Measurements from ENCODE around the gene RPS6KA4. TPM values are rescaled to one million over a fixed set of nuclear protein-coding genes. Genes with fewer than 3 reads are reported as not detected.

RPS6KA4 gene
- total and polyA plus RNA-seq, 2 of the 13 experiments (the other 11 are each of a cell fraction or from before 2014, with no cell fraction given), result 8.9 to 14.2 TPM

- TF ChIP-seq THAP9 (CRISPR knock-in tag; IDR thresholded peaks at IDR 0.05; ENCODE audit: borderline replicate concordance) (peak; percentile 76; the same call in 1 of the 2 replicates), JARID2 (CRISPR knock-in tag; IDR thresholded peaks at IDR 0.05; ENCODE audit: insufficient replicate concordance) (no peak), MAZ (IDR thresholded peaks at IDR 0.05; ENCODE audit: borderline replicate concordance, low read depth, low read length) (no peak; the same call in 1 of the 2 replicates), MAZ (CRISPR knock-in tag; IDR thresholded peaks at IDR 0.05; ENCODE audit: low read depth) (peak; percentile 72), CSRNP2 (CRISPR knock-in tag; conservative IDR thresholded peaks at IDR 0.05; ENCODE audit: low read depth) (no peak), ZNF343 (CRISPR knock-in tag; IDR thresholded peaks at IDR 0.05) (no peak), MXD3 (CRISPR knock-in tag; IDR thresholded peaks at IDR 0.05) (no peak; the same call in 1 of the 2 replicates), ZFP36L2 (CRISPR knock-in tag; IDR thresholded peaks at IDR 0.05) (no peak), MTERF4 (CRISPR knock-in tag; IDR thresholded peaks at IDR 0.05) (no peak), TMF1 (CRISPR knock-in tag; IDR thresholded peaks at IDR 0.05; ENCODE audit: low read depth) (peak; percentile 33; the same call in 1 of the 2 replicates), ZNF703 (CRISPR knock-in tag; IDR thresholded peaks at IDR 0.05; ENCODE audit: borderline replicate concordance) (no peak; the same call in 1 of the 2 replicates), ADNP (CRISPR knock-in tag; IDR thresholded peaks at IDR 0.05) (no peak), MEIS1 (CRISPR knock-in tag; IDR thresholded peaks at IDR 0.05; ENCODE audit: borderline replicate concordance) (no peak), ZNF280D (CRISPR knock-in tag; IDR thresholded peaks at IDR 0.05) (no peak), ZFP82 (CRISPR knock-in tag; IDR thresholded peaks at IDR 0.05; ENCODE audit: borderline replicate concordance) (no peak), ZBTB14 (CRISPR knock-in tag; IDR thresholded peaks at IDR 0.05) (peak; percentile 46; the same call in 1 of the 2 replicates), ZNF274 (CRISPR knock-in tag; IDR thresholded peaks at IDR 0.05) (no peak; the same call in 1 of the 2 replicates)
Observed at GRCh38 chr11:64317325-64317960, 41.5 kb upstream of the RPS6KA4 start, which contains the start of gene TRMT112 (continued).
